Measurements from ENCODE around the gene RPRD1B.

DNA sequence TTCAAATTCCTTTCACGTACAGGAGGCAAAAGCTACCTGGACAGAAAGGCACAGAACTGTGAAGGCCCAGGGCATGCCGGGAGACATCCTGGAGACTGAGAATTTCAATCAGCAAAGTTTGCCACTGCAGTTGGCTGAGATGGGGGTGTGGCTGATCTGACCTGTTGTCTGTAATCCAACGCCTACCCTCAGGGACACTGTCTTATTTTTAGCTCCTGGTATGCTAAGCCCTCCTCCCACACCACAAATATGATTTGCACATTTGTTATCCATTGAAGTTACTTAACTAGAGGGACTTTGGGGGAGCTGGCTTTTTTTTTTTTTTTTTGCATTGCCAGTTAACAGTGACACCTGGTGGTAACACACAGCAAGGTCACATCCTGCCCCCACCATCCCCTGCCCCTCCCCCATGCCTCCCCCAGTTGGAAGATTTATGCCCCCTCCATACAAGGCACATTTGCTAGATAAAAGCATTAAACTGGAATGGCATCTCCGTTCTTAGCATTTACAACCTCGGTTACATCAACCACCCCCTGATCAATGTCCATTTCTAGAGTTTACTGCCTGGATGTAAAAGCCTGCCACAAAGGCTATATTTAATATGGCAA is 40.6 kb upstream of the RPRD1B start:
- TF ChIP-seq CTCF (IDR thresholded peaks at IDR 0.05) (peak in 1 of 3 experiments; percentile 64), POLR2A (IDR thresholded peaks at IDR 0.05) (no peak)
